BJ (cell line): ENCODE results near the gene TRAIP. TPM values are rescaled to one million over a fixed set of nuclear protein-coding genes. Genes with fewer than 3 reads are reported as not detected.

Source experiments
- CTCF ChIA-PET: fragments of 350-600 bp; formaldehyde crosslinking; extraction: SDS; loops from one replicate; lab custom pipeline; 2021; ENCODE audit warnings: antibody characterized with exemption, inconsistent platforms; lab: Yijun Ruan, JAX
- POLR2A ChIA-PET: fragments of 300-600 bp; sonication (Branson Sonifier 250); formaldehyde crosslinking; extraction: SDS; loops from one replicate; lab custom pipeline; 2021; ENCODE audit warnings: antibody characterized with exemption; lab: Charles Lee
- DNase-seq: peaks from one replicate; pipeline ENCODE4 v3.0.0-alpha.2; 2011; ENCODE audit warnings: low read depth
- H3K27me3 ChIP-seq: 2 replicates; pipeline ENCODE4 v1.6.0; 2011; ENCODE audit warnings: low read length; ENCODE audit not compliant: control insufficient read depth, insufficient read depth
- H3K36me3 ChIP-seq: 2 replicates; pipeline ENCODE4 v1.5.1; 2011; ENCODE audit warnings: low read length; ENCODE audit not compliant: control insufficient read depth, insufficient read depth
- H3K4me3 ChIP-seq: 2 replicates; pipeline ENCODE4 v1.5.1; 2011; ENCODE audit warnings: low read depth, mild to moderate bottlenecking, control low read depth, low read length
- CTCF ChIP-seq: IDR thresholded peaks from 2 replicates; pipeline ENCODE4 v1.5.1; 2011; ENCODE audit warnings: low read depth, mild to moderate bottlenecking, control low read depth, inconsistent platforms, low read length, moderate library complexity; ENCODE audit not compliant: insufficient read depth
- polyA plus RNA-seq: library from polyadenylated mRNA; depleted of rRNA; stranded (reverse); fragments of >200 nt; gene quantifications from 2 replicates; pipeline ENCODE4 v1.2.3, GENCODE V29; 2011

TRAIP gene
- polyA plus RNA-seq, 1 experiment: 5.8 TPM

- ChIA-PET CTCF (interaction anchor here (1.1 kb wide), 1 partner anchor 10 kb away, joined by 4 read pairs; no protein-coding TSS in a partner anchor), POLR2A (no interaction called here)
- no peak overlapping the region for H3K4me3 ChIP-seq
- no peak for DNase-seq
- H3K36me3 ChIP-seq: no peaks in the 10 kb centered on the region
- TF ChIP-seq CTCF: no peak
- H3K27me3 ChIP-seq: no peaks in the 10 kb centered on the region
Observed at GRCh38 chr3:49895791-49896190, 39.4 kb upstream of the TRAIP start.

DNA sequence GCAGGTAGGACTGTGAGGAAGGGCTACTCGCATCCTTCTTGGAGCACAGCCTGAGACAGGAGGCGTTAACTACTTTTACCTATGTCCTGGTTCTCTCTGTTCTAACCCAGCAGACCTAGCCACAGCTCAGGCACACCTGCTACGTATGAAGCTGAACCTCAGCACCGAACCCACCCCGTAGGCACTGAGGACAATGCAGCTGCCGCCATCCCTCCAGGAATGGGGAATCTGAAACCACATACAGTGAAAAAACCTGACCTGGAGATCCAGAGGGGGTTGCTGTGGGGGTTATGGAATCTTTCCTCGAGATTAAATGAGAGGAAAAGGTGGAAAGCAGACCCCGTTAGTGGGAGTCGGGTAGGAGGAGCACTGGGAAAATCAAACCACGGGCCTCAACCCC is 32.9 kb upstream of the TRAIP start:
- H3K4me3 ChIP-seq: no peak overlapping the region
- no peak for TF ChIP-seq CTCF
- no peaks in the 10 kb centered on the region for H3K36me3 ChIP-seq
- H3K27me3 ChIP-seq: no peaks in the 10 kb centered on the region
- ChIA-PET POLR2A (no interaction called here), CTCF (interaction anchor here (1.0 kb wide), 1 partner anchor 8 kb away, joined by 3 read pairs; no protein-coding TSS in a partner anchor)
- DNase-seq: no peak

- H3K36me3 ChIP-seq: no peaks in the 10 kb centered on the region
- POLR2A ChIA-PET: no interaction called here
Observed at GRCh38 chr3:49886922-49887265, 30.5 kb upstream of the TRAIP start.

DNA sequence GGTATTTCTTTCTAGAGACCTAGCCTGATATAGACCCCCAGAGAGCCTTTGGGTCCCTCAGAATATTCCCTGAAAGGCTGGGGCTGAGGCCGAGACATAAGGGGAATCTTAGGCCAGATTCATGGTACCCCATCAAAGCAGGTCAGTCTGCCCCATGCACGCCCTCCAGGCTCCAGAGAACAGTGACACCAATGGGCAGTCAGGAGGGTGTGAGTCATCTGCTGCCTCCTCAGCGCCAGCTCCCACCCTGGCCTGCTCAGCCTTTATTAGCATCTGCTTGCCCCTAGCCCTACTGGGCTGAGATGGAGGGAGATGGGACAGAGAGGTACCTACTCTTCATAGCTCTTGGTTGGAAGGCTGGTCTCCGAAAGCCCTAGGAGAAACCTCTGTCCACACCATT is 27.6 kb upstream of the TRAIP start:
- DNase-seq: no peak

More at GRCh38 chr3:49886922-49887265, 30.5 kb upstream of the TRAIP start:
- H3K4me3 ChIP-seq: no peak overlapping the region
- no peak for DNase-seq
- no peak for TF ChIP-seq CTCF
- CTCF ChIA-PET: no interaction called here
- peaks cover 7% of the 10 kb centered on the region for H3K27me3 ChIP-seq

GRCh38 chr3:49882166-49882565 is 25.8 kb upstream of the TRAIP start:
- Histone ChIP-seq H3K4me3 (no peak overlapping the region), H3K36me3 (no peaks in the 10 kb centered on the region), H3K27me3 (peaks cover 16% of the 10 kb centered on the region)
- ChIA-PET POLR2A (no interaction called here), CTCF (interaction anchor here (0.9 to 1.7 kb wide), 3 partner anchors 9 to 79 kb away, joined by 3 to 4 read pairs (median 4); partner anchors contain the start of gene INKA1)
- TF ChIP-seq CTCF: no peak
- no peak for DNase-seq

More for the DNA sequence above, 27.6 kb upstream of the TRAIP start:
- CTCF ChIA-PET: interaction anchor here (1.3 kb wide), 2 partner anchors 23 to 45 kb away, joined by 3 read pairs; no protein-coding TSS in a partner anchor
- peaks cover 16% of the 10 kb centered on the region for H3K27me3 ChIP-seq
- H3K4me3 ChIP-seq: no peak overlapping the region
- no peaks in the 10 kb centered on the region for H3K36me3 ChIP-seq
- POLR2A ChIA-PET: no interaction called here
- no peak for TF ChIP-seq CTCF
